GM18951 (cell line): ENCODE data around the gene ARPC5L.
"Not testable (repeated sequence)": the region's sequence is repeated elsewhere in the genome, so short reads cannot be mapped to it uniquely, and the experiment has no call there.

Source experiments
- POLR2A ChIP-seq: IDR thresholded peaks from 4 replicates; pipeline ENCODE4 v1.6.1; 2011; ENCODE audit warnings: mild to moderate bottlenecking; ENCODE audit not compliant: insufficient read length, insufficient read depth; ENCODE audit errors: extremely low read depth
- in situ Hi-C: fragments of 300-500 bp; cut with MboI; formaldehyde crosslinking; loops from one replicate; pipeline ENCODE4 v1.12.0; 2022; ENCODE audit warnings: low sequenced_read_pairs, mixed read lengths, inconsistent platforms; ENCODE audit not compliant: unreplicated experiment

ARPC5L gene

DNA sequence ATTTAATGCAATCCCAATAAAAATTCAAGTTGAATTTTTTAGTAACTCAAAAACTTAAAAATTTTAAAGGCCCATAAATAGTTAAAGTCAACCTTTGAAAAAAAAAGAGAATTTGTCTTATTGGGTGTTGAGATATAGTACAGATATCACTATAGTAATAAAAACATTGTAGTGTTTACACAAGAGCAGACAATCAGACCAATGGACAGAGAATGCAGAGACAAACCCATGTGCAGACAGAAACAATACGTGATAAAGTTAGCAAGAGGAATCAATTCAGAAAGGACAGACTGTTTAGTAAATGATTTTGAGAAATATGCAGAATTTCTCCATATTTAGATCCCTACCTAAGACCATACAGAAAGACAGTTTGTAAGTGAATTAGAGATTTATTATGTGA, 45.0 kb downstream of the ARPC5L start:
- in situ Hi-C loops: no loop called here
- TF ChIP-seq POLR2A: no peak

DNA sequence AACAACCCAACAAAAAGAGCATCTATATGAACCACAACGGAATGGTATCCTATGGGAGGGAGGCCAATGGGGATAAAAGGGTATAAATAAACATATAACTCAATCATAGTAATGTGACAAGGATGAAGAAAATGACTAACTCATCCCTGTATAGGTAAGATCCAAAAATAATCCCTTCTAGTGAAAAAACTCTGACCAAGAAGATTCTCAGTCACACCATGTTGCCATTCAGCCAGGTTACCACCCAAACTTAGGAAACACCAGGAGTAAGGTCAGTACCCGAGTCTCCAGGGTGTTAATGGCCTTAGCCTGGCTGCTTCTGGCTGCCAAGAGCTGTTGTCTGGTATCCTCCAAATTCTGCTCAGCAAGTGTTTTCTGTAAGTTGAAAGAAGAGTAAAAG, 46.2 kb downstream of the ARPC5L start:
- no peak for TF ChIP-seq POLR2A
- in situ Hi-C loops: no loop called here

DNA sequence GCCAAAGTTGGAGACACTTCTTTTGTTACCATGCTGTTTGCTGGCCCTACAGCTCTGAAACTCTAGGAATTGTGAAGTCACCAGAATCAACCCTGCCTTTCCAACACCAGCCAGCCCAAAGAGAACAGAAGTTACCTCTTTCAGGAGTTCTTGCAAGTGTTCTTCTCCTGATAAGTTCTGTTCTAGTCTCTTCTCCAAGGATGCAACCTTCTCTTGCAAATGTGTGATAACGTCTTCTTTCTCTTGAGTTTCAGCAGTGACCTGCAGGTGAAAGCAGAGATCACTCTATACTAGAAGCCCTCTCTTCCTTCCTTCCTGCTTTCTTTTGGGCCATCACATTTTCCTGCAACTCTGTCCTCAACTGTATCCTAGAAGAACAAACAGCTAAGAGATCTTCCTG, 49.8 kb downstream of the ARPC5L start:
- TF ChIP-seq POLR2A: no peak
- in situ Hi-C loops: no loop called here

DNA sequence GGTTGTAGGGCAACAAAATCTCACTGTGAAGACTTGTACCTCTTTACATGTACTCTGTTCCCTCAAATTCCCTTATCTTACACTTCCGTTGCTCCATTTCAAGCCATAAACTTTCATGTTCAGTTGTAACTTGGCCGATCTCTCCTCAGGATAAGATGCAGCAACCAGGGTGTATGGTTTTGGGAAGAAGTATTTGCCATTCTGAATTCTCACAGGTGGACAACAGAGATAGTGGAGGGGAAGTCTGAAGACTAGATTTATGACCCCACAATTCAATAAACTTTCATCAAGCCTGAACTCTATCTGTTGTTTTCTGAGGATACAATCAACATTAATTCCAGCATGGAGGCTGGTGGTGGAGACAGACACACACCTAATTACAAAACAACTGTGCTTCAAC, 51.4 kb downstream of the ARPC5L start:
- no peak for TF ChIP-seq POLR2A
- in situ Hi-C loops: no loop called here

DNA sequence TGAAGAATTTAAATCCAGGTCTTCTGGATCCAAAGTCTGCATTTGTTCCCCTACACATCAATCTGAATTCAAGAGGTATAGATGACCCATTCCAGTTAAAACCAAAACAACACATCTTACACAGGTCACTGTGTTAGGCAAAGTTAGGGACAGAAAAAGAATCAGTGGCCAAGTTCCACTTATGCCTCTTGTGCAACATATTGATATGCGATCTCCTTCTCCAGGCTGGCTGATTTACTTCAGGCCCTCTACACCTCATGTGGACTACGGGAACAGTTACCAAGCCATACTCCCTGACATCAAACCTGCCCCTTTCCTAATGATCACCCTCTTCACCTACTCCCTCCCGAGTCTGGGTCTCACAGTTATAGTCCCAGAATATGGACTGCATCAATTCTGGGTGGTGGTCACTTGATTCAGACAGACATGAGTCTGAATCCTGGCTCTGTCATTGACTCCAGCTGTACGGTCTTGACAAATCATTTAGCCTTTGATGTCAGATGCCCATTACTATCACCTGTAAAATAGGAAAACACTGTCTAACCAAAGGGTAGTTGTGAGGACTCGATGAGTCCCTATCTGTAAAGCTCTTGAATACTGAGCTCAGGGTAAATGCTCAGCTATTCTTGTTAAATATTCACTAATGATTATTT, 52.9 kb downstream of the ARPC5L start:
- in situ Hi-C loops: no loop called here
- no peak for TF ChIP-seq POLR2A

DNA sequence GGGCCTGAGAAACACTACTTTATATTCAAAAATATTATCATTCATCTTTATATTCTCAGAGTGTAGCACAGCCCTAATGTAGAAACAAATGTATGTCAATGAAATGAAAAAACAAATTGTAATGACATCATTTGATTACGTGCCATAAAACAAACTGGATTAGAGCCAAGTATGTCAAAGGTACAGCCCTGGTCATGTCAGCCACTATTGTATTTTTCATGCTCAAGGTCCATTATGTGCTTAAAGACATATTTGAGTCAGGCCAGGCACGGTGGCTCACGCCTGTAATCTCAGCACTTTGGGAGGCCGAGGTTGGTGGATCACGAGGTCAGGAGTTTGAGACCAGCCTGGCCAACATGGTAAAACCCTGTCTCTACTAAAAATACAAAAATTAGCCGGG, 58.5 kb downstream of the ARPC5L start:
- in situ Hi-C loops: not testable (repeated sequence)
